ENCODE results near the gene DAB2IP. TPM values are rescaled to one million over a fixed set of nuclear protein-coding genes. Genes with fewer than 3 reads are reported as not detected.
A peak's percentile ranks its signal among the peaks of the same experiment; 100 is the strongest.

Gene DAB2IP
- total RNA-seq, 4 donors from 2014 or later: 35.2 to 56.4 (median 51.4) TPM

- WGBS, 2 donors: 100% methylated on average over 1 of the region's 1 CpG
- H3K27me3 ChIP-seq: no peaks in the 10 kb centered on the region
- TF ChIP-seq EP300 (IDR thresholded peaks at IDR 0.05) (no peak), POLR2A (IDR thresholded peaks at IDR 0.05) (no peak)
- TF ChIP-seq, protein P1, sequence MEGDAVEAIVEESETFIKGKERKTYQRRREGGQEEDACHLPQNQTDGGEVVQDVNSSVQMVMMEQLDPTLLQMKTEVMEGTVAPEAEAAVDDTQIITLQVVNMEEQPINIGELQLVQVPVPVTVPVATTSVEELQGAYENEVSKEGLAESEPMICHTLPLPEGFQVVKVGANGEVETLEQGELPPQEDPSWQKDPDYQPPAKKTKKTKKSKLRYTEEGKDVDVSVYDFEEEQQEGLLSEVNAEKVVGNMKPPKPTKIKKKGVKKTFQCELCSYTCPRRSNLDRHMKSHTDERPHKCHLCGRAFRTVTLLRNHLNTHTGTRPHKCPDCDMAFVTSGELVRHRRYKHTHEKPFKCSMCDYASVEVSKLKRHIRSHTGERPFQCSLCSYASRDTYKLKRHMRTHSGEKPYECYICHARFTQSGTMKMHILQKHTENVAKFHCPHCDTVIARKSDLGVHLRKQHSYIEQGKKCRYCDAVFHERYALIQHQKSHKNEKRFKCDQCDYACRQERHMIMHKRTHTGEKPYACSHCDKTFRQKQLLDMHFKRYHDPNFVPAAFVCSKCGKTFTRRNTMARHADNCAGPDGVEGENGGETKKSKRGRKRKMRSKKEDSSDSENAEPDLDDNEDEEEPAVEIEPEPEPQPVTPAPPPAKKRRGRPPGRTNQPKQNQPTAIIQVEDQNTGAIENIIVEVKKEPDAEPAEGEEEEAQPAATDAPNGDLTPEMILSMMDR (IDR thresholded peaks at IDR 0.05): no peak
- H3K4me3 ChIP-seq: no peak overlapping the region
- H3K9me3 ChIP-seq: no peaks in the 10 kb centered on the region
- H3K36me3 ChIP-seq: no peaks in the 10 kb centered on the region
- DNase-seq (ENCODE audit: low spot score in 2 of 2): no peak
- peaks cover 0 to 26% (median 0%) of the 10 kb centered on the region in 4 donors for H3K4me1 ChIP-seq
- H3K27ac ChIP-seq: no peak overlapping the region
Measured at GRCh38 chr9:121633736-121634135, 17.7 kb upstream of the DAB2IP start.

GRCh38 chr9:121634329-121635261 lies 16.8 kb upstream of the DAB2IP start:
- Histone ChIP-seq H3K27ac (no peak overlapping the region), H3K36me3 (no peaks in the 10 kb centered on the region), H3K9me3 (peaks cover 0 to 3% (median 0%) of the 10 kb centered on the region in 4 donors), H3K4me3 (no peak overlapping the region), H3K4me1 (peaks cover 0 to 26% (median 0%) of the 10 kb centered on the region in 4 donors), H3K27me3 (no peaks in the 10 kb centered on the region)
- no peak for DNase-seq (ENCODE audit: low spot score in 2 of 2)
- whole genome bisulfite sequencing, 2 donors: 67 to 79% methylated on average over 17 to 18 of the region's 20 CpGs
- TF ChIP-seq EP300 (IDR thresholded peaks at IDR 0.05) (no peak), POLR2A (IDR thresholded peaks at IDR 0.05) (no peak)
- TF ChIP-seq, protein P1 (IDR thresholded peaks at IDR 0.05): peak; percentile 11 to 52 (median 24)

DNA sequence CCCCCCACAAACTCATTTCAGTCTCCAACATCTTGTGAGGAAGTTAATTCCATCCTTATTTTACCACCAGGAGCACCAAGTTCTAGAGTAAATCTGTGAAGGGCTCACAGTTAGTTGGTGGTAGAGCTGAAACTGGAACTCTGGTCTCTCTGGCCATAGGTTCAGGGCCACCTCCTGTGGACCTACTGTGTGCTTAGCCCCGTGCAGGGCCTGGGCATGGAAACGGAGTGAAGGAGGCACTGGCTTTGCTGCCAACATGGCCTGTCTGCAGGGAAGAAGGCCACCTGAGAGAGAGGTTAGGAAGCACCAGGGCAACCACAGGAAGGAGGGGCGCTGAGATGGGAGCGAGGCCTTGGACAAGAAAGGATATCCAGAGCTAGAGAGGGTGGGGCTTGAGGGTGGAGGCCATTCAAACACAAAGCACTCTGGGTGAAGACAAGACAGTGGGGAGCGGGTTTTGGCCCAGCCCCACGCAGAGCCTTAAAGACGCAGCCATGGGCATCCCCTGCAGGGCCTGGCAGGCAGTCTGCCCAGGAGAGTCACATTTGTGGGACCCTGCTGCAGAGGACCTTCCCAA lies 16.0 kb upstream of the DAB2IP start:
- H3K4me1 ChIP-seq: peaks cover 0 to 30% (median 0%) of the 10 kb centered on the region in 4 donors
- peaks cover 0 to 3% (median 0%) of the 10 kb centered on the region in 4 donors for H3K9me3 ChIP-seq
- no peak overlapping the region for H3K4me3 ChIP-seq
- H3K27me3 ChIP-seq: no peaks in the 10 kb centered on the region
- no peak for DNase-seq (ENCODE audit: low spot score in 2 of 2)
- no peak for TF ChIP-seq POLR2A (IDR thresholded peaks at IDR 0.05)
- TF ChIP-seq, protein P1 (IDR thresholded peaks at IDR 0.05): peak in 1 of 5 experiments; percentile 1
- TF ChIP-seq EP300 (IDR thresholded peaks at IDR 0.05): no peak
- WGBS, 2 donors: 71 to 78% methylated on average over 7 of the region's 7 CpGs
- no peak overlapping the region for H3K27ac ChIP-seq
- no peaks in the 10 kb centered on the region for H3K36me3 ChIP-seq

DNA sequence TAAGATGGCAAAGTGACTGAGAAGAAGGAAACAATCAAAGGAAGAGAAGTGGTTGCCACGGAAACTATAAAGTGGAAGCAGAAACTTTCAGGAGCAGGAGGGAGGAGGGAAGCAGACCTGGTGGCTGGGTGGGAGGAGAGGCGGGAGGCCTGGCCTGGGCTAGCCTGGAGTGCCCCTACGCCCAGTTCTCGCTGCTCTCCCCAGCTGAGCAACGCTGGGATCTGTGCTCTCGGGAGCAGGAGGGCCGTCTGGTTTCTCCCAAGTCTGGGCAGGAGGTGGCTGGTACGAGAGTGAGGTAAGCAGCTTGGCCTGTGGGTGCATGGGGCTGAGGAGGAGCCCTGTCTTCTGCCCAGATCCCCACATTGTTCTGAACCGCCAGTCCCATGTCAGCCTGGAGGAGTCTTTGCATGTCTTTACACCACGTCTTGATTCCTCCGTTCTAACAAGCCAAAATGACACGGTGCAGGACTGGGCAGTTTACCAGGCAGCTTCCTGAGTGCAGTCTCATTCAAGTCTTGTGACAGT lies 15.0 kb upstream of the DAB2IP start:
- no peak overlapping the region for H3K27ac ChIP-seq
- WGBS, 2 donors: 66 to 74% methylated on average over 12 of the region's 12 CpGs
- peaks cover 0 to 37% (median 0%) of the 10 kb centered on the region in 4 donors for H3K4me1 ChIP-seq
- H3K27me3 ChIP-seq: no peaks in the 10 kb centered on the region
- H3K36me3 ChIP-seq: no peaks in the 10 kb centered on the region
- TF ChIP-seq POLR2A (IDR thresholded peaks at IDR 0.05): no peak
- TF ChIP-seq EP300 (IDR thresholded peaks at IDR 0.05): no peak
- TF ChIP-seq, protein P1 (IDR thresholded peaks at IDR 0.05): no peak
- H3K9me3 ChIP-seq: peaks cover 0 to 3% (median 0%) of the 10 kb centered on the region in 4 donors
- DNase-seq (ENCODE audit: low spot score in 2 of 2): no peak
- no peak overlapping the region for H3K4me3 ChIP-seq

Data from tibial nerve (tissue), 4 donors.